ENCODE measurements around the gene IFNL3. TPM values are rescaled to one million over a fixed set of nuclear protein-coding genes. Genes with fewer than 3 reads are reported as not detected.

Gene IFNL3
- total and polyA plus RNA-seq, 11 donors = not detected

- H3K36me3 ChIP-seq = no peaks in the 10 kb centered on the region
- DNase-seq (no peak), ATAC-seq (no peak)
- no peaks in the 10 kb centered on the region for H3K9me3 ChIP-seq
- no peak overlapping the region for H3K4me3 ChIP-seq
- TF ChIP-seq POLR2A (IDR thresholded peaks at IDR 0.05) (no peak), CTCF (IDR thresholded peaks at IDR 0.05) (no peak)
- H3K4me1 ChIP-seq = no peaks in the 10 kb centered on the region
- 83 to 90% (median 85%) methylated on average over 6 of the region's 6 CpGs for WGBS, 4 donors
- peaks cover 13 to 68% (median 38%) of the 10 kb centered on the region in 9 donors for H3K27me3 ChIP-seq
- H3K27ac ChIP-seq = no peak overlapping the region
- intact Hi-C loops (cut with DNase I) = loop anchor here in 2 of 10 donors (10.0 kb wide), 1 partner anchor 109 kb away; no protein-coding TSS in a partner anchor
Observed at GRCh38 chr19:39206122-39206521, 38.7 kb downstream of the IFNL3 start.

GRCh38 chr19:39205449-39205764 lies 39.4 kb downstream of the IFNL3 start:
- 64 to 78% (median 70%) methylated on average over 3 of the region's 3 CpGs for WGBS, 4 donors
- DNase-seq (no peak), ATAC-seq (no peak)
- no peaks in the 10 kb centered on the region for H3K9me3 ChIP-seq
- H3K4me3 ChIP-seq = no peak overlapping the region
- TF ChIP-seq CTCF (IDR thresholded peaks at IDR 0.05) = no peak
- TF ChIP-seq POLR2A (IDR thresholded peaks at IDR 0.05) = no peak
- intact Hi-C loops (cut with DNase I) = loop anchor here in 2 of 10 donors (10.0 kb wide), 1 partner anchor 109 kb away; no protein-coding TSS in a partner anchor
- H3K27ac ChIP-seq = no peak overlapping the region
- H3K27me3 ChIP-seq = peaks cover 16 to 75% (median 45%) of the 10 kb centered on the region in 9 donors
- H3K4me1 ChIP-seq = no peaks in the 10 kb centered on the region
- no peaks in the 10 kb centered on the region for H3K36me3 ChIP-seq

- DNase-seq (no peak), ATAC-seq (no peak)
- Histone ChIP-seq H3K4me1 (no peaks in the 10 kb centered on the region), H3K27ac (no peak within 1 kb of the TSS), H3K4me3 (no peak within 1 kb of the TSS), H3K36me3 (no peaks in the 10 kb centered on the region), H3K27me3 (peaks cover 16 to 92% (median 57%) of the 10 kb centered on the region in 9 donors), H3K9me3 (no peaks in the 10 kb centered on the region)
- 20 to 29% (median 25%) methylated on average over 29 to 57 of the region's 57 CpGs for WGBS, 4 donors
- intact Hi-C loops (cut with DNase I) = loop anchor here in 2 of 10 donors (10.0 kb wide), 1 partner anchor 111 kb away; no protein-coding TSS in a partner anchor
- TF ChIP-seq POLR2A (IDR thresholded peaks at IDR 0.05) = no peak
- no peak for TF ChIP-seq CTCF (IDR thresholded peaks at IDR 0.05)
Observed at GRCh38 chr19:39203372-39204341, 41.1 kb downstream of the IFNL3 start, which contains the start of gene SYCN. TSS of gene SYCN (minus strand) at chr19:39204263. CDS start at chr19:39204254, 9 bp downstream.

GRCh38 chr19:39202998-39203355 lies 41.8 kb downstream of the IFNL3 start:
- Histone ChIP-seq H3K27ac (no peak overlapping the region), H3K9me3 (no peaks in the 10 kb centered on the region), H3K27me3 (peaks cover 17 to 95% (median 64%) of the 10 kb centered on the region in 9 donors), H3K36me3 (no peaks in the 10 kb centered on the region), H3K4me1 (no peaks in the 10 kb centered on the region), H3K4me3 (no peak overlapping the region)
- TF ChIP-seq CTCF (IDR thresholded peaks at IDR 0.05) (no peak), POLR2A (IDR thresholded peaks at IDR 0.05) (no peak)
- intact Hi-C loops (cut with DNase I) = loop anchor here in 2 of 10 donors (10.0 kb wide), 1 partner anchor 112 kb away; no protein-coding TSS in a partner anchor
- WGBS, 4 donors = 33 to 100% (median 95%) methylated on average over 1 of the region's 1 CpG
- DNase-seq (no peak), ATAC-seq (no peak)

Data from heart left ventricle (tissue), 16 donors.